Nephron (organoid): Measurements from ENCODE around the gene GINS2.

ENCODE experiments used
- H3K27ac Mint-ChIP-seq, 3 experiments: 2 replicates each; pipeline ENCODE4 v1.8.0; 2020; ENCODE audit warnings: mixed read lengths in 3 of 3, mild to moderate bottlenecking in 2 of 3, moderate library complexity in 1 of 3
- H3K27me3 Mint-ChIP-seq: 2 replicates; pipeline ENCODE4 v1.8.0; 2021; ENCODE audit warnings: low read depth, mild to moderate bottlenecking, moderate library complexity, mixed read lengths
- H3K36me3 Mint-ChIP-seq: 2 replicates; pipeline ENCODE4 v1.8.0; 2020; ENCODE audit warnings: low read depth, mixed read lengths
- H3K4me1 Mint-ChIP-seq: 2 replicates; pipeline ENCODE4 v1.8.0; 2020; ENCODE audit warnings: mixed read lengths
- H3K4me3 Mint-ChIP-seq, 3 experiments: 2 replicates each; pipeline ENCODE4 v1.8.0; 2020; ENCODE audit warnings: mild to moderate bottlenecking in 3 of 3, mixed read lengths in 3 of 3, moderate library complexity in 2 of 3
- H3K9me3 Mint-ChIP-seq: 2 replicates; pipeline ENCODE4 v1.8.0; 2020; ENCODE audit warnings: mixed read lengths
- TF ChIP-seq, protein P1 (sequence below), 3 experiments: fragments of 200-600 bp; sonication (generic); IDR thresholded peaks; one replicate each; pipeline ENCODE4 v1.5.0; 2021; ENCODE audit warnings: antibody characterized with exemption in 3 of 3; ENCODE audit not compliant: unreplicated experiment in 3 of 3

The GINS2 gene

DNA sequence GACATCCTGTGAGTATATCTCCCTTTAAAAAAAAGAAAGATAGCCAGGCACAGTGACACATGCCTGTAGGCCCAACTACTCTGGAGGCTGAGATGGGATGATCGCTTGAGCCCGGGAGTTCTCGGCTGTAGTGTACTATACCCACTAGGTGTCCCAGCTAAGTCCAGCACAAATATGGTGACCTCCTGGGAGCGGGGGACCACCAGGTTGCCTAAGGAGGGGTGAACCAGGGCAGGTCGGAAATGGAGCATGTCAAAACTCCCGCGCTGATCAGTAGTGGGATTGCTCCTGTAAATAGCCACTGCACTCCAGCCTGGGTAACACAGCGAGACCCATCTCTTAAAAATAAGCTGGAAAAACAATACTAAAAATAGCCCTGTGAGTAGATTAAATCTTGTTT, 29.4 kb downstream of the GINS2 start:
- TF ChIP-seq, protein P1, sequence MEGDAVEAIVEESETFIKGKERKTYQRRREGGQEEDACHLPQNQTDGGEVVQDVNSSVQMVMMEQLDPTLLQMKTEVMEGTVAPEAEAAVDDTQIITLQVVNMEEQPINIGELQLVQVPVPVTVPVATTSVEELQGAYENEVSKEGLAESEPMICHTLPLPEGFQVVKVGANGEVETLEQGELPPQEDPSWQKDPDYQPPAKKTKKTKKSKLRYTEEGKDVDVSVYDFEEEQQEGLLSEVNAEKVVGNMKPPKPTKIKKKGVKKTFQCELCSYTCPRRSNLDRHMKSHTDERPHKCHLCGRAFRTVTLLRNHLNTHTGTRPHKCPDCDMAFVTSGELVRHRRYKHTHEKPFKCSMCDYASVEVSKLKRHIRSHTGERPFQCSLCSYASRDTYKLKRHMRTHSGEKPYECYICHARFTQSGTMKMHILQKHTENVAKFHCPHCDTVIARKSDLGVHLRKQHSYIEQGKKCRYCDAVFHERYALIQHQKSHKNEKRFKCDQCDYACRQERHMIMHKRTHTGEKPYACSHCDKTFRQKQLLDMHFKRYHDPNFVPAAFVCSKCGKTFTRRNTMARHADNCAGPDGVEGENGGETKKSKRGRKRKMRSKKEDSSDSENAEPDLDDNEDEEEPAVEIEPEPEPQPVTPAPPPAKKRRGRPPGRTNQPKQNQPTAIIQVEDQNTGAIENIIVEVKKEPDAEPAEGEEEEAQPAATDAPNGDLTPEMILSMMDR (IDR thresholded peaks at IDR 0.05; ENCODE audit: unreplicated experiment in 3 of 3): no peak
- no peaks in the 10 kb centered on the region for H3K9me3 Mint-ChIP-seq
- no peaks in the 10 kb centered on the region for H3K27me3 Mint-ChIP-seq
- H3K27ac Mint-ChIP-seq: peak overlapping the region in 2 of 3 experiments; percentile 15 to 38
- H3K36me3 Mint-ChIP-seq: peaks cover 59% of the 10 kb centered on the region
- H3K4me1 Mint-ChIP-seq: peaks cover 14% of the 10 kb centered on the region
- H3K4me3 Mint-ChIP-seq: no peak overlapping the region

DNA sequence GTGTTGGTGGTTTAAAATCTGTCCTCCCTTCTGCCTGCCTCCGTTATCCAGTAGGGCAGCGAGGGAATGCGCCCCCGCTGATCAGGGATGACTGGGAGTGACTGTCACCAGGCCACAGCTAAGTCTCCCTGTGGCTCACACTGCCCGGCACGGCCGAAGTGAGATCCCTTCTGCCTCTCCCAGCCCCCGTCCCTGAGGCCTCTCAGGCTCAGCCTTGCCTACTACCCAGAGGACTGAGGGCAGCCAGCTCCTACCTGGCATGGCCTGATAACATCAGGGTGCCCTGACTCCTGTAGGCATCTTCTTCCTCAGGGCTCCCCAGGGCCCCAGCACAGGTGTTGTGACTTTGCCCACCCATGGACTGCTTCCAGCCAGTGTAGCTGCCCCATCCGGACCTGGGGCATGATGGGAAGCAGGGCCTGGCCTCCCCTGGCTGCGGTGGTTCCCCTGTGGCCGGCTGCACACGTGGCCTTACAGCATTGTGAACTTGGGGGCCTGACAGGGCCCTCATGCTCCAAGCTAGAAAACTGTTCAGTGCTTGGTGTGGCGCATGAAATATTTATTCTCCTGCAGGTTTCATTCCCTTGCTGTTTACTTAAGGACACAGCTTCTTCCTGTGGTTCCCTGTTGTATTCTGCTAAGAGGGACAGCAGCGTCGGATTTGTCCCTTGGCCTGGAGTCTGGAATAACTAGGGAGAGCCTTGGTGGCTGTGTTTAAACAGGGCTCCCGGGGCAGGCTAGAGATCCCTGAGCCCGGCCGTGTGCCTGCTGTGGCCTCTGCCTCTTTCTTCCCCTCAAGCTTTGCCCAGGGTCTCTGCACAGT, 30.0 kb downstream of the GINS2 start:
- H3K27ac Mint-ChIP-seq: no peak overlapping the region
- H3K27me3 Mint-ChIP-seq: no peaks in the 10 kb centered on the region
- no peaks in the 10 kb centered on the region for H3K9me3 Mint-ChIP-seq
- TF ChIP-seq, protein P1 (IDR thresholded peaks at IDR 0.05; ENCODE audit: unreplicated experiment in 3 of 3): no peak
- peaks cover 14% of the 10 kb centered on the region for H3K4me1 Mint-ChIP-seq
- peaks cover 52% of the 10 kb centered on the region for H3K36me3 Mint-ChIP-seq
- no peak overlapping the region for H3K4me3 Mint-ChIP-seq

DNA sequence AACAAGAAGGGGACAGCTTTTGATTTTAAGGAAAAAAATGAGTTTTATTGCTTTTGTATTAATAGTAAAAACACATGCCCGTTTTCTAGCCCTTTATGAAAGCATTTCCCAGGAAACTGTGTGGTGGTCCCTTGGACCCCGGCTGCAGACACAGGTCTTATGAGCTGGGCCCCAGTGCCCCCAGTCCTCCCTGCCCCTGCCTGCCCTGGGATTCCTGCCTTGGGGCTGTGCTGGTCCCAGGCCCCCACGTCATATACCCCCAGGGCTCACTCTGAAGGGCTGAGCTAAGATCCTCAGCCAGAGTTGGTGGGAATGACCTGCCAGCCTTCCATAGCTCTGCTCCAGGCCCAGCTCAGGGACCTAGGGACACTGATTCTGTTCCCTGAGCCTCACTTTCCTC, 30.8 kb downstream of the GINS2 start:
- H3K4me1 Mint-ChIP-seq: peaks cover 14% of the 10 kb centered on the region
- H3K4me3 Mint-ChIP-seq: no peak overlapping the region
- peaks cover 47% of the 10 kb centered on the region for H3K36me3 Mint-ChIP-seq
- TF ChIP-seq, protein P1 (IDR thresholded peaks at IDR 0.05; ENCODE audit: unreplicated experiment in 3 of 3): no peak
- H3K9me3 Mint-ChIP-seq: no peaks in the 10 kb centered on the region
- H3K27ac Mint-ChIP-seq: no peak overlapping the region
- no peaks in the 10 kb centered on the region for H3K27me3 Mint-ChIP-seq

DNA sequence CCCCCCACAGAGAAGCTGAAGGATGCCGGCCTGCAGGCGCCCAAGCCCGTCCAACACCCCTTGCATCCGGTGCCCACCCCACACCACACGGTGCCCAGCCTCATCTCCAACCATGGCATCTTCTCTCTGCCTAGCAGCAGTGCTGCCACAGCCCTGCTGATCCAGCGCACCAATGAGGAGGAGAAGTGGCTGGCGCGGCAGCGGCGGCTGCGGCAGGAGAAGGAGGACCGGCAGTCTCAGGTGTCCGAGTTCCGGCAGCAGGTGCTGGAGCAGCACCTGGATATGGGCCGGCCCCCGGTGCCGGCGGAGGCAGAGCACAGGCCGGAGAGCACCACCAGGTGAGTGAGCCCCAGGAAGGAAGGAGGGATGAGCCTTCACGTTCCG, 31.5 kb downstream of the GINS2 start:
- no peak overlapping the region for H3K4me3 Mint-ChIP-seq
- H3K36me3 Mint-ChIP-seq: peaks cover 39% of the 10 kb centered on the region
- no peaks in the 10 kb centered on the region for H3K27me3 Mint-ChIP-seq
- no peak overlapping the region for H3K27ac Mint-ChIP-seq
- H3K4me1 Mint-ChIP-seq: peaks cover 16% of the 10 kb centered on the region
- H3K9me3 Mint-ChIP-seq: no peaks in the 10 kb centered on the region
- TF ChIP-seq, protein P1 (IDR thresholded peaks at IDR 0.05; ENCODE audit: unreplicated experiment in 3 of 3): no peak

DNA sequence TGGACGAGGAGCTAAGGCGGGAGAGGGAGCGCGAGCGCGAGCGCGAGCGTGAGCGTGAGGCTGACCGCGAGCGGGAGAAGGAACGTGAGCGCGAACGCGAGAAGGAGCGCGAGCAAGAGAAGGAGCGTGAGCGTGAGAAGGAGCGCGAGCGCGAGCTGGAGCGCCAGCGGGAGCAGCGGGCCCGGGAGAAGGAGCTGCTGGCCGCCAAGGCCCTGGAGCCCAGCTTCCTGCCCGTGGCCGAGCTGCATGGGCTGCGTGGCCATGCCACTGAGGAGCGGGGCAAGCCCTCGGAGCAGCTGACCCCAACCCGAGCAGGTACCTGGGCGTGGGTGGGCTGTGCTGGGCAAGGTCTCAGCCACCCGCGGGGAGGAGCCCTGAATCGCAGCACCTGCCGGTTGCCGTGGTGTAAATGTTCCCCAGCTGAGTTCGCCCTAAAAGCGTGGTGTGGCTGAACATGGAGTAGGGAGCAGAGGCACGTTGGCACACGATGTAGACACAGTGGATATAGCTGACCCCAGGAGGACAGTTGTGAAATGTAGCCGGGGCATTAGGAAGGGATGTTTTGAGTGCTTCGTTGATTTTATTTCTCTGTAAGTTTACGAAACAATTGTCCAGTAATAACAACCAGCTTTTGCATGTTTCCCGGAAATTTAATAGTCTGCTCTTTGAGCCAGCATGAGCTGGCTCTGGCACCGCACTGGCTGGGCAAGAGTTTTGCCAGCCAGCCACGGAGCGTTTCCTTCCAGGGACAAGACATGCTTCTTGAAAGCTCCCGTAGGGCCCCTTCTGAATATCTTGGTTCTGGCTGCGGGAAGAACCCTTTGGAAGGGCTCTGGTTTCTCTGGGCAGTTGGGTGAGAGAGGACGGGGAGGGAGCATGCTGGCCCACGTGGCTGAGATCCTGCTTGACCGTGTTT, 32.1 kb downstream of the GINS2 start:
- TF ChIP-seq, protein P1 (IDR thresholded peaks at IDR 0.05; ENCODE audit: unreplicated experiment in 3 of 3): no peak
- Mint-ChIP-seq H3K4me1 (peaks cover 20% of the 10 kb centered on the region), H3K4me3 (no peak overlapping the region), H3K9me3 (no peaks in the 10 kb centered on the region), H3K27me3 (no peaks in the 10 kb centered on the region), H3K36me3 (peaks cover 35% of the 10 kb centered on the region), H3K27ac (no peak overlapping the region)
